GM21717 (cell line): ENCODE measurements around the gene P2RY6.
A peak's percentile ranks its signal among the peaks of the same experiment; 100 is the strongest.

Experiments used
- ATAC-seq: cut with Tn5 transposase; IDR thresholded peaks from one replicate; pipeline ENCODE4 v1.9.1; 2021; ENCODE audit warnings: mild to moderate bottlenecking, moderate library complexity; ENCODE audit not compliant: unreplicated experiment

The P2RY6 gene

GRCh38 chr11:73236854-73237253 lies 35.3 kb upstream of the P2RY6 start:
- no peak for ATAC-seq

- ATAC-seq = no peak
Measured at GRCh38 chr11:73237471-73238290, 34.5 kb upstream of the P2RY6 start.

GRCh38 chr11:73239111-73239521 lies 33.0 kb upstream of the P2RY6 start:
- no peak for ATAC-seq

GRCh38 chr11:73239571-73240189 lies 32.5 kb upstream of the P2RY6 start:
- ATAC-seq = no peak

GRCh38 chr11:73240190-73240781 lies 31.9 kb upstream of the P2RY6 start:
- no peak for ATAC-seq

GRCh38 chr11:73241300-73241699 lies 30.8 kb upstream of the P2RY6 start:
- no peak for ATAC-seq

- peak; percentile 52 for ATAC-seq
Measured at GRCh38 chr11:73242251-73243092, 29.7 kb upstream of the P2RY6 start.

GRCh38 chr11:73243093-73243485 lies 29.0 kb upstream of the P2RY6 start:
- no peak for ATAC-seq

- ATAC-seq = no peak
Measured at GRCh38 chr11:73244589-73245240, 27.4 kb upstream of the P2RY6 start.

GRCh38 chr11:73245461-73245860 lies 26.7 kb upstream of the P2RY6 start:
- ATAC-seq = no peak

GRCh38 chr11:73246303-73246702 lies 25.8 kb upstream of the P2RY6 start:
- ATAC-seq = no peak

- ATAC-seq = no peak
Measured at GRCh38 chr11:73248526-73249185, 23.5 kb upstream of the P2RY6 start.

- no peak for ATAC-seq
Measured at GRCh38 chr11:73249304-73249703, 22.8 kb upstream of the P2RY6 start.

GRCh38 chr11:73249853-73250783 lies 22.0 kb upstream of the P2RY6 start:
- no peak for ATAC-seq

- no peak for ATAC-seq
Measured at GRCh38 chr11:73252577-73253191, 19.5 kb upstream of the P2RY6 start.

- ATAC-seq = no peak
Measured at GRCh38 chr11:73257342-73258103, 14.6 kb upstream of the P2RY6 start.

- no peak for ATAC-seq
Measured at GRCh38 chr11:73258104-73259035, 13.8 kb upstream of the P2RY6 start.
